Muscle of back (tissue), 11 donors: Measurements from ENCODE around the gene PTPN14. TPM values are rescaled to one million over a fixed set of nuclear protein-coding genes. Genes with fewer than 3 reads are reported as not detected.
A peak's percentile ranks its signal among the peaks of the same experiment; 100 is the strongest.

ENCODE experiments used
- DNase-seq, 3 donors: peaks; one replicate each; pipeline versions ENCODE4 v3.0.0 to v3.0.0-alpha.2; 2013
- polyA plus RNA-seq, 10 donors: library from polyadenylated mRNA; unstranded; fragments of 120-200 nt; gene quantifications; one replicate each; pipeline ENCODE4 v1.2.1, GENCODE V29; 2013; ENCODE audit not compliant: insufficient read length in 10 of 10

Gene PTPN14
- polyA plus RNA-seq, 10 donors, result 16.0 to 27.8 (median 19.1) TPM

DNA sequence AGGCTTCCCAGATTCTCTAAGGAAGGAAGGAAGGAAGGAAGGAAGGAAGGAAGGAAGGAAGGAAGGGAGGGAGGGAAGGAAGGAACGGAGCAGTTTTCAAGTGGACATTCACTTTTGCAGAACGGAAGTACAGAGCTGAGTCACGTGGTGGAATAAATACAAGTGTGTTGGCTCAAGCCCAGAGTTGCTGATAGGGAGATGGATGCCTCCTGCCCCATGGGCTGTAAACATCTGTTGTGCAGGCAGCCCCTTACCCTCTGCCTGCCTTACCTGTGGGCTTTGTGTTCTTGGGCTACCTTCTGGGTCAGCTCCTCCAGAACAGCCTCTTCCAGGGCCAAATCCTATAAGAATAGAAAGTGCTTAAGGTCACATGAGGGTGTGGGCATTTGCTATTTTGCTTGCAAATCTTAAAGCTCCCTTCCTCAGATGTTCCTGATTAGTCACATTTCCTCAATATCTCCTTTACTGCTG is 148.8 kb downstream of the PTPN14 start:
- DNase-seq, result no peak

DNA sequence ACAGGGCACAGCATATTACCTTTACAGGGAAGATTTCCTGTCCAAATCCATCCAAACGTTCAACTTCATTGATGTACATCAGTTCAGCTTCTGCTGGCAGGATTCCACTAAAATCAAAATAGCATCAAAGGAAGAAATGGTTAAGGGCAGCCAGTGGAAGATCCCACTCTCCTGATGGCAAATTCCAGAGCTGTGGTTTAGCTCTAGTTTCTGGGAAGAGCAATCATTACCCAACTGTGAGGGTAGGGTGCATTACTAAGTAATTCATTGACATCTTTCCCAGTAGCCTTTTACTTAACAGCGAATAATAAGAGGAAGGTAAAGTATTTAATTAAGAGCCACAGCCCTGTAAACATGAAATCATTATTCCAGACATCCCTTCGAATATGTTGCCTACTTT is 149.7 kb downstream of the PTPN14 start:
- no peak for DNase-seq

DNA sequence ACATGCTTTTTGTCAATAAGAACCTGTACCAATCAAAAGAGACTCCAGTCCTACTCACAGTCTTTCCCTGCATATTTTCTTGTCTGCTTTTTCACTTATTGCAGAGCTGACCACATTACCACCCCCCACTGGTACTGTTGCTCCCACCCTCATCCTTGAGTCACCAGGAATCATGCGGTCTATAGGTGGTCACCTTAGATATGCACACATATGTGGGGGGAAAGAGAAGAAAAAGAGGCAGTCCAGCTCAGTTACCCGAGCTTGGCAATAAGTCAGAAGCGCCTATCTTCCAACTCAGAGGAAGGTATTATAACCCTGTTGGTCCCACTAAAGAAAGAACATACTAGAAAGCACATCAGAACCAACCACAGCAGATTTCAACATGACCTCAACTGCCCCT is 151.3 kb downstream of the PTPN14 start:
- no peak for DNase-seq

- no peak for DNase-seq
These were observed 152.9 kb downstream of the PTPN14 start for GRCh38 chr1:214398490-214398889.

GRCh38 chr1:214397497-214397896 is 153.9 kb downstream of the PTPN14 start:
- no peak for DNase-seq

GRCh38 chr1:214396330-214396729 is 155.1 kb downstream of the PTPN14 start:
- no peak for DNase-seq

- peak in 1 of 3 donors; percentile 34 for DNase-seq
These were observed 156.8 kb downstream of the PTPN14 start for GRCh38 chr1:214394569-214394968.

DNA sequence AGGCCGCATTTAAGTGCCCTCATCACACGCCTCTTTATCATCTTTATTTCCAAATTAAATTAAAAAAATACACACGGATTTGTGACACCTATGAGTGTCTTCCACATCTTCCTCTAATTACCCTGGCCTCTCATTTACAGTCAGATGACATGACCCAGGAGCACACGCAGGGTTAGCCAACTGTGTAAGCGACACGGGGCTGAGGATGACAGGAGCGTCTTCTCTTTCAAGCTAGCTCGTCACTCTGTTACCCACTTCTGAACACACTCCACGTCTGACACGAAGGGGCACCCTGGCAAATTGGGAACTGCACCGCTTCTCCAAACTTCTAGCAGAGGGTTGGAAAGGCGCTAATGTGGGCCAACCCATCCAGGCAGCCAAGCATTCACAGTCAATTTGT is 158.3 kb downstream of the PTPN14 start:
- DNase-seq, result no peak

- no peak for DNase-seq
These were observed 159.3 kb downstream of the PTPN14 start for GRCh38 chr1:214391873-214392645.

DNA sequence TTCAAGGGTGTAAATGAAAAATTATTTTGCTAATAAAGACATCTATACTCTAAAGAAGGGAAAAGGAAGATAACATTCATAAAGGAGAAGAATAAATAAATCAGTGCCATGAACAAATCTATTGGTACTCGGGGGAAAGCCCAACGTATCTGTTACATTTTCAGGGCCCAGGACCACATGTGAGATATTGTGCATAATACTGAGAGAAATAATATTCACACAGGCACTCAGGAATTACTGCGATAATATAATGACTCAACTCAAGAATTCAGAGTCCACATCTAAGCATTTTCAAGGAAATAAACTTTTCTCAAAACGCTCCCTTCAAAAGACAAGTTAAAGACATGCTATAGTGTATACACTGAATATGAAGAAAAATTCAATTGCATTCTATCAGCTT is 161.7 kb downstream of the PTPN14 start:
- DNase-seq, result no peak

GRCh38 chr1:214386747-214387146 is 164.7 kb downstream of the PTPN14 start:
- no peak for DNase-seq

GRCh38 chr1:214386333-214386732 is 165.1 kb downstream of the PTPN14 start:
- DNase-seq, result no peak

DNA sequence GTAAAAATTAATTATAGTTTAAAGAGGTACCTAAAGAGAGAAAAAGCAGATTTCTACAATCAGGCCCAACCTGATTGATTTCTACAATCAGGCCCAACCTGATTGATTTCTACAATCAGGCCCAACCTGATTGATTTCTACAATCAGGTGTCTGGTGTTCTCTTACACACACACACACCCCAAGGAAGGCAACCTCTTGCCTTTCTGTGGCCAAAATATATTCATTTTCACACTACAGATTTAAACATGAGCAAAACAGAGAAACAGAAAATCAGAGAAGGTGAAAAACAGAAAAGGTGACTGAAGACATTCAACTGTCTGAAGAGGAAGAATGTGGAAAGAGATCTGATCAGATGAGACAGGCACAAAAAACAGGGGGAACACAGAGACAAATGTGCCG is 166.0 kb downstream of the PTPN14 start:
- no peak for DNase-seq

DNA sequence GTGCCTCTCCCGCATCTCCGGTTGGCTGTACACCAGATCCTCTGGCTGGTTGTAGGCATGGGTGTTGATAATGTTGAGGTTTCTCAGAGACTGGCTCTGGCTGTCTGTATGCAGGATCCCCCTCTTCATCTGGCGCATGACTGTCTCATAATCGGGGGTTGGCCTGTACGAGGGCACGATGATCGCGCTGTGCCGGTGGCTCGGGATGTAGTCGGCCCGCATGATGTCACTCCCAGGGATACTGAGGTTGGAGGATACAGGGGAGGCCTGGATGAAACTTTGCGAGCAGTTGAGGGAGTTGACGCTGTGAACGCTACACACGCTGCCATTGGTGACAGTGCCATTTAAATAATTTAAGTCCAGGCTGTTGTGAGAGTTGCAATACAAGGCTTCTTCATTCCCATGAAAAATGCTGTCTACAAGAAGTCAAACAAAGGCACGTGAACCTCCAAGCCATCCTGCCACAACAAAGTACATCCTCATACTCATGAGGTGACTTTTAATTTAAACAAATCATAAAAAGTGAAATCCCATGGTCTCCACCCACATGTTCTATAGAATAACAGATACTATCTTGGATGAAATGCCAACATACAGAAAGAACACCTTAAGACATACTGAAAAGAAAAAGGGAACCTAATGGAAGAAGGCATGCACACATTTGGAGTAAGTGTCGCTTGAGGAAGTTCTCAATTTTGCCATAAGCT is 166.9 kb downstream of the PTPN14 start:
- DNase-seq, result no peak

- no peak for DNase-seq
These were observed 167.7 kb downstream of the PTPN14 start for GRCh38 chr1:214383381-214384372.

DNA sequence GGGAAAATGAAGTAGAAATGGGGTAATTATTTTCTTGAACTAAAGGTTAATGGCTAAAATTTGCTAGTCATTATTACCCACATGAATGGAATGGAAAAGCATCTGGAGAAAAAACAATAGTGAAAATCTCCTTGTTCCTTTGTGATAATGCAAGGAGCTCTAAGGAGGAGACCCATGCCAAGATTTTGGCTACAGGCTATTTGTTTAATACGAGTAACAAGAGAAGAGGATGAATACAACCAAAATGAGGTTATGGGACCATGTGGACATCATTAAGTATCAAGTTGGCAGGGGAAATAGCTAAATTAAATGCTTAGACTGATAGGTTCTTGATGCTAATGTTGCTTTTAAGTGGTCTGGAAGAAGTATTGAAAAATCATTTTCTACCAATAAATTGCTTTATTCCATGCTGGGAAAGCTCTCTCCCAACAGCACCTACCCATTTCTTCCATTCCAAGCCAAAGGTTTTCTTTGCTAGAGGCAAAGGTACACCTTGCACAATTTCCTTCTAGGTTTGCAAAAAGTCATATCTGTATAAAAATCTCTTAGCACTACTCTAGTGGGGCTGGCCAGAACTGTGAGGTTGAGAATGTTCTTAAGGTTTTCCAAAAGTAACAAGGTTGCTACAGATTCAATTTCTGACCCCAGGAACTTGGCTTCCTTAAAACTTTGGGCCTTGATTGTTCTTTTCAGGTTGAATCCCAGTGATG is 170.3 kb downstream of the PTPN14 start:
- no peak for DNase-seq

DNA sequence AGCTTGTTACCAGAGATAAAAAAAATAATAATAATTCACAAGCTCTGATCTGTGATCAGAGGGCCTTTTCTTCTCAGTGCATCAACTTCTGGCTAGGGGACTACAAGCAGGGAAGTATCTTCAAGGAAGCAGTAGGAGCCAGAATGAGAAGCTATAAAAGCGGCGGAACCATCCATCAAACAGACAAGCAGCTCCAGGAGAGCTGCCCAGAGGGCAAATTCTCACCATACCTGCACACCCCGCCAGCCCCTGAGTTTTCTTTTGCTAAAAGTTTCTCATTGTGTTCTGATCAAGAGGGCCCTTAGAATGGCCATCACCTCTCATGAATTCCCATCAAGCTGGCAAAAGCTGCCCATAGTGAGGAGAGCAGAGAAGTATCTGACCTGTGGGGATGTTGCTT is 171.0 kb downstream of the PTPN14 start:
- no peak for DNase-seq

DNA sequence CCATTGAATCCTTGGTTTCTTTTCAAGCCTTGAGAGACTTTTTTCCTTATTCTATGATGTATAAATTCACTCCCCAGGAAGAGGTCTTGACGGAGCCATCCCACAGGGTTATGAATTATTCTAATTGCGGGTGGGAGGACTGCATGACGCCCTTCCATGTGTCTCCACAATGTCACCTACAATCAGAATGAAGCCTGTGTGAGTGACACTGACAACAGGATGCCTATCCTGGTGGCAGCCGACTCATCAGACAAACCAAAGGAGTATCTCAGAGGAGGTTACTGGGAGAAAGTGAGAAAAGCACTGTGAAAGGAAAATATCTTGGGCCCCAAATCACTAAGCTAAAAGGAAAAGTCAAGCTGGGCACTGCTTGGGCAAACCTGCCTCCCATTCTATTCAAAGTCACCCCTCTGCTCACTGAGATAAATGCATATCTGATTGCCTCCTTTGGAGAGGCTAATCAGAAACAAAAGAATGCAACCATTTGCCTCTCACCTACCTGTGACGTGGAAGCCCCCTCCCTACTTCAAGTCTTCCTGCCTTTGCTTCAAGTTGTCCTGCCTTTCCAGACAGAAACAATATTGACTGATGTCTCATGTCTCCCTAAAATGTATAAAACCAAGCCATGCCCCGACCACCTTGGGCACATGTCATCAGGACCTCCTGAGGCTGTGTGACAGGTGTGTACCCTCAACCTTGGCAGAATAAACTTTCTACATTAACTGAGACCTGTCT is 172.0 kb downstream of the PTPN14 start:
- no peak for DNase-seq

GRCh38 chr1:214378492-214378891 is 172.9 kb downstream of the PTPN14 start:
- no peak for DNase-seq

DNA sequence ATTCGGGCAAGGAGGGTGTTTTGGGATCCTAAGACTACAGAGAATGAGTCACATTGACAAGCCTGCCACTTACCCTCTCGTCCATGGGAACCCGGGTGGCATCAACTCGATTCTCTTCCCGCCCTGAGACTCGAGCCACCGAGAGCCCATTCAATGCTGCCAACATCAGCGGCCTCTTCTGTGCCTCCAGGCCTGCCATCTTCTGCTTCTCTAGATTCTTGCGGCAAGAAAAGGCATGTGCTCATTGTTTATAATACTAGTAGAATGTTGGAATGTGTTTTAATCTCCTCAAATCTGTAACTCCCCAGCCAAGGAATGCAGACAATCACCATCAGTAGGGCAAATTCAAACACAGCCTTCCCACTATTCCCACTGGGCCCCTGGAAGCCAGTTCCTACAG is 173.5 kb downstream of the PTPN14 start:
- peak in 1 of 3 donors; percentile 55 for DNase-seq

DNA sequence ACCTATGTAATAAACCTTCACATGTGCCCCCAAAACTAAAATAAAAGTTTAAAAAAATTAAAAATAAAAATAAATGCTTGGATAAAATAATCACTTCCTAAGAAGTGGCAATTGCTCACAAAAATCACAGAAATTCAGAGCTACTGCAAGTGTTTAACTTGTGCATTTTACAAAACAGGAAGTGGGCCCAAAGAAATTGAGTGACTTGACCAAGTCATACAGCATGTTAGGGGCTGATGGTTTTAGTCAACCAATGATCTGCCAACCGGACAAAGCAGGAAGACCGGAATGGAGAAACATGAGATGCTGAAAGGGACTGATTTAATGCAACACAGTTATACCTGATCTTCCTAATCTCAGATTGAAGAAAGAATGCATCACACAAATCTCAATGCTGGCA is 173.9 kb downstream of the PTPN14 start:
- no peak for DNase-seq
